ENCODE measurements around the gene SF3A2.

DNA sequence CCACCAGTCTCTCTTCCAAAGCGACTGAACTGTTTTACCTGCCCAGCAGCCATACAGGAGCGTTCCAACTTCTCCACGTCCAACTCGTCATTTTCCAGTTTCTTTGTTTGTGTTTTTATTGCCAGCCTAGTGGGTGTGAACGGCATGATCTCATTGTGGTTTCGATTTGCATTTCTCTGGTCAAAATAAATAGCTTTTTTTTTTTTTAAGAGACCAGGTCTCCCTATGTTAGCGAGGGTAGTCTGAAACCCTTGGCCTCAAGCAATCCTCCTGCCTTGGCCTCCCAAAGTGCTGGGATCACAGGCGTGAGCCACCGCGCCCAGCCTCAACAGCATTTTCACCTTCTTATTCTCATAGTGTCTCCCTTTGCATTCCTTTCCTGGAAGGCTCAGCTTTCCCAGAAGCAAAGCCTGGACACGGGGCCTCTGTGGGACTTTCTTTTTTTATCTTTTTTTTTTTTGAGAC lies 23.7 kb downstream of the SF3A2 start:
- no peak for TF ChIP-seq POLR2A (IDR thresholded peaks at IDR 0.05)
- TF ChIP-seq, protein P1, sequence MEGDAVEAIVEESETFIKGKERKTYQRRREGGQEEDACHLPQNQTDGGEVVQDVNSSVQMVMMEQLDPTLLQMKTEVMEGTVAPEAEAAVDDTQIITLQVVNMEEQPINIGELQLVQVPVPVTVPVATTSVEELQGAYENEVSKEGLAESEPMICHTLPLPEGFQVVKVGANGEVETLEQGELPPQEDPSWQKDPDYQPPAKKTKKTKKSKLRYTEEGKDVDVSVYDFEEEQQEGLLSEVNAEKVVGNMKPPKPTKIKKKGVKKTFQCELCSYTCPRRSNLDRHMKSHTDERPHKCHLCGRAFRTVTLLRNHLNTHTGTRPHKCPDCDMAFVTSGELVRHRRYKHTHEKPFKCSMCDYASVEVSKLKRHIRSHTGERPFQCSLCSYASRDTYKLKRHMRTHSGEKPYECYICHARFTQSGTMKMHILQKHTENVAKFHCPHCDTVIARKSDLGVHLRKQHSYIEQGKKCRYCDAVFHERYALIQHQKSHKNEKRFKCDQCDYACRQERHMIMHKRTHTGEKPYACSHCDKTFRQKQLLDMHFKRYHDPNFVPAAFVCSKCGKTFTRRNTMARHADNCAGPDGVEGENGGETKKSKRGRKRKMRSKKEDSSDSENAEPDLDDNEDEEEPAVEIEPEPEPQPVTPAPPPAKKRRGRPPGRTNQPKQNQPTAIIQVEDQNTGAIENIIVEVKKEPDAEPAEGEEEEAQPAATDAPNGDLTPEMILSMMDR (IDR thresholded peaks at IDR 0.05) = no peak
